Activated naive CD8-positive, alpha-beta T cell treated with anti-CD3 and anti-CD28 coated beads, Interleukin-2, amount 10 ng/mL, durations not matched to agents 7 days and 5 days (primary cell): ENCODE data around the gene GLI1. TPM values are rescaled to one million over a fixed set of nuclear protein-coding genes. Genes with fewer than 3 reads are reported as not detected.
"Not testable (repeated sequence)": the region's sequence is repeated elsewhere in the genome, so short reads cannot be mapped to it uniquely, and the experiment has no call there.

ENCODE experiments used
- ATAC-seq: fragments of 150-1000 bp; cut with Tn5 transposase; one replicate; pipeline ENCODE4 v1.10.0; 2021; ENCODE audit warnings: low read depth, moderate library complexity
- POLR2A ChIA-PET: fragments of 350-600 bp; sonication (Branson Sonifier 250); formaldehyde crosslinking; loops from one replicate; lab custom pipeline; 2021; ENCODE audit warnings: antibody characterized with exemption; lab: Charles Lee
- DNase-seq: peaks from one replicate; pipeline ENCODE4 v3.0.0; 2021
- H3K27ac Mint-ChIP-seq: one replicate; pipeline ENCODE4 v1.8.0; 2022; ENCODE audit warnings: mild to moderate bottlenecking, mixed read lengths
- H3K27me3 Mint-ChIP-seq: one replicate; pipeline ENCODE4 v1.8.0; 2022; ENCODE audit warnings: mild to moderate bottlenecking, moderate library complexity, mixed read lengths
- H3K36me3 Mint-ChIP-seq: one replicate; pipeline ENCODE4 v1.8.0; 2021; ENCODE audit warnings: mild to moderate bottlenecking, mixed read lengths
- H3K4me1 Mint-ChIP-seq: one replicate; pipeline ENCODE4 v1.8.0; 2021; ENCODE audit warnings: mixed read lengths
- H3K4me3 Mint-ChIP-seq: one replicate; pipeline ENCODE4 v1.8.0; 2022; ENCODE audit warnings: mild to moderate bottlenecking, moderate library complexity, mixed read lengths
- H3K9me3 Mint-ChIP-seq: one replicate; pipeline ENCODE4 v1.8.0; 2021; ENCODE audit warnings: mixed read lengths
- total RNA-seq, 2 experiments: library from RNA; stranded (reverse); gene quantifications; one replicate each; pipeline ENCODE4 v1.2.3, GENCODE V29; 2021

The GLI1 gene
- total RNA-seq, 2 experiments from 2014 or later, result 0.54 to 0.86 TPM

DNA sequence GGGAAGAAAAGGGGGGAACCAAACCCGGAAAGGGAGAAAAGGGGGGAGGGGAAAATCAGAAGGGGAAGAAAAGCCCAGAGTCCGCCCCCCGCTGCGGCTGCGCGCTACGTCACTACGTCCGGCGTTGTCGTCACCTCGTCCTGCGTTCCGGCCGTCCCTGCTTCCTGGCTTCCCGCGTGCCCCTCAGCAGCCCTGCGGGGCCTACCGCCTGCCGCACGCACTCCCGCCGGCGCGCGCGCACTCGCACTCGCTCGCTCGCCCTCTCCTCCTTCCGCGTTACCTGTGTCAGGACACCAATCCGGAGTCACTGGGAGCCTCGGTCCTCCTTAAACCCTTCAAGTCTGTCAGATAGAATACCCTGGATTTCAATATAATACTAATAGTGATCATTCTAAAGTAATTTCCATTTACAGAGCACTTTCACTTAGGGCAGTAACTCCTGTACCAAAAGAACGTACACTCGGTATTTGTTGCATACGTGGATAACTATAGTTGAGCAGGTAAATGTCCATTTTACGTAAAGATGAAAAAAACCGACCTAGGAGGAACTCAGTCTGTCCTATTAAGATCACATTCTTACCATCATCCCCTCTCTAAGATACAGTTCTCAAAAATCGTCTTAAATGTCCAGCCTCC lies 28.5 kb upstream of the GLI1 start, which contains the start of gene R3HDM2:
R3HDM2 (minus strand) TSS at position 113 of the 636 bp plus-strand sequence. CDS start 120,615 bp downstream, outside the sequence.
- H3K4me1 Mint-ChIP-seq, result peaks cover 27% of the 10 kb centered on the region
- peak within 1 kb of the TSS; percentile 100 for H3K4me3 Mint-ChIP-seq
- POLR2A ChIA-PET, result interaction anchor here (0.8 to 1.3 kb wide), 2 partner anchors 21 to 319 kb away, joined by 3 to 5 read pairs; no protein-coding TSS in a partner anchor
- ATAC-seq, result peak; percentile 93
- no peaks in the 10 kb centered on the region for H3K9me3 Mint-ChIP-seq
- no peaks in the 10 kb centered on the region for H3K27me3 Mint-ChIP-seq
- peak within 1 kb of the TSS; percentile 99 for H3K27ac Mint-ChIP-seq
- peaks cover 4% of the 10 kb centered on the region for H3K36me3 Mint-ChIP-seq
- DNase-seq, result peak; percentile 94

DNA sequence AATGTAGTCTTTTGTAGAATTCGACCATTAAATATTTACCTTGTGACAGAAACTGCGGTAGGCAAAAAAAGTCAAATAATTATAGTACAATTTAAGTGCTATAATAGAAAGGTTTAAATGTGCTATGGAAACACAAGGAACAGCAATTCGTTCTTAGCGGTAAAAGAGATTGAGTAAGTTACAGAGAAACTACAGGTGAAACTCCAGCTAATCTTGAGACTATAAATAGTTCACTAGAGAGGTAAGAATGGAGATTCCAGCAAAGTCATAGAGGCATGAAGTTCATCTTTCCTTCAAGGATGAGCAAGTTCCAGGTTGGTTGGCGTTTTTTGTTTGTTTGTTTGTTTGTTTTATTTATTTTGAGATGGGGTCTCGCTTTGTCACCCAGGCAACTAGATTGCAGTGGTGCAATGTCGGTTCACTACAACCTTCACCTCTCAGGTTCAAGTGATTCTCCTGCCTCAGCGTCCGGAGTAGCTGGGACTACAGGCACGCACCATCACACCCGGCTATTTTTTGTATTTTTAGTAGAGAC lies 27.9 kb upstream of the GLI1 start:
- Mint-ChIP-seq H3K4me1 (peaks cover 27% of the 10 kb centered on the region), H3K27ac (peak overlapping the region; percentile 98), H3K36me3 (peaks cover 4% of the 10 kb centered on the region), H3K4me3 (peak overlapping the region; percentile 91), H3K9me3 (no peaks in the 10 kb centered on the region), H3K27me3 (no peaks in the 10 kb centered on the region)
- POLR2A ChIA-PET, result interaction anchor here (0.5 to 0.8 kb wide), 2 partner anchors 10 to 320 kb away, joined by 3 to 4 read pairs; no protein-coding TSS in a partner anchor
- DNase-seq (no peak), ATAC-seq (no peak)

DNA sequence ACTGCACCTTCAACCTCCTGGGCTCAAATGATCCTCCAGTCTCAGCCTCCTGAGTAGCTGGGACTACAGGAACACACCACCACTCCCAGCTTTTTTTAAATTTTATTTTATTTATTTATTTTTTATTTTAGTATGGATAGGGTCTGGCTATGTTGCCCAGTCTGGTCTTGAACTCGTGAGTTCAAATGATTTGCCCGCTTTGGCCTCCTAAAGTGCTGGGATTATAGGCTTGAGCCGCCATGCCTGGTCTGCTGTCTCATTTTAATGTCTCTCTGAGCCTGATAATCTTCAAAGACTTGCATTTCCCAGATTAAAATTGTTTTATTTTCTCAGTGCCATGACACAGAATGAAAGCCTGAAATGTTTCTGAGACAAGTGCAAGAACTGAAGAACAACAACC lies 26.2 kb upstream of the GLI1 start:
- H3K4me3 Mint-ChIP-seq, result no peak overlapping the region
- H3K4me1 Mint-ChIP-seq, result peaks cover 27% of the 10 kb centered on the region
- H3K27me3 Mint-ChIP-seq, result no peaks in the 10 kb centered on the region
- POLR2A ChIA-PET, result no interaction called here
- DNase-seq, result no peak
- H3K27ac Mint-ChIP-seq, result no peak overlapping the region
- H3K36me3 Mint-ChIP-seq, result peaks cover 3% of the 10 kb centered on the region
- H3K9me3 Mint-ChIP-seq, result no peaks in the 10 kb centered on the region
- no peak for ATAC-seq

DNA sequence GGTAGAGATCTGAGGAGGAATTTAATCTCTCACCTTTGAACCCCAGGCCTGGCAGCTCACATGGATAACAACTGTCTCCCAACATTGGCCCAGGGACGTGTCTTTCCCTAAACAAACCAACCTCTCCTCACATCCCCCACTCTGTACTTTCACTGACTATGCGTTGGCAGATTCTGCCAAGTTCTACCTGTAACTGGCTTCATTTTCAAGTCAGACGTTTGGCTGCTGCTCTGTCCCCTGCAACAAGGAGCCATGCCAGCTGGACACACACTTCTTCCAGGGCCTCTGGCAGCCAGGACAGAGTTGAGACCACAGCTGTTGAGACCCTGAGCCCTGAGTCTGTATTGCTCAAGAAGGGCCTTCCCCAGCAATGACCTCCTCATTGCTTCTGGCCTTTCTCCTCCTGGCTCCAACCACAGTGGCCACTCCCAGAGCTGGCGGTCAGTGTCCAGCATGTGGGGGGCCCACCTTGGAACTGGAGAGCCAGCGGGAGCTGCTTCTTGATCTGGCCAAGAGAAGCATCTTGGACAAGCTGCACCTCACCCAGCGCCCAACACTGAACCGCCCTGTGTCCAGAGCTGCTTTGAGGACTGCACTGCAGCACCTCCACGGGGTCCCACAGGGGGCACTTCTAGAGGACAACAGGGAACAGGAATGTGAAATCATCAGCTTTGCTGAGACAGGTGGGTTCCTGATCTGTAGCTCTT lies 24.9 kb upstream of the GLI1 start, which contains the start of gene INHBC:
INHBC (plus strand) TSS at position 268 of the 707 bp plus-strand sequence; CDS start at position 371, 103 bp downstream.
- no peaks in the 10 kb centered on the region for H3K9me3 Mint-ChIP-seq
- POLR2A ChIA-PET, result interaction anchor here (0.6 to 1.6 kb wide), 4 partner anchors 14 to 24 kb away, joined by 3 to 8 read pairs (median 6); no protein-coding TSS in a partner anchor
- DNase-seq (no peak), ATAC-seq (no peak)
- H3K4me1 Mint-ChIP-seq, result peaks cover 22% of the 10 kb centered on the region
- peaks cover 3% of the 10 kb centered on the region for H3K27me3 Mint-ChIP-seq
- peak within 1 kb of the TSS; percentile 86 for H3K4me3 Mint-ChIP-seq
- H3K27ac Mint-ChIP-seq, result peak within 1 kb of the TSS; percentile 96
- peaks cover 1% of the 10 kb centered on the region for H3K36me3 Mint-ChIP-seq

DNA sequence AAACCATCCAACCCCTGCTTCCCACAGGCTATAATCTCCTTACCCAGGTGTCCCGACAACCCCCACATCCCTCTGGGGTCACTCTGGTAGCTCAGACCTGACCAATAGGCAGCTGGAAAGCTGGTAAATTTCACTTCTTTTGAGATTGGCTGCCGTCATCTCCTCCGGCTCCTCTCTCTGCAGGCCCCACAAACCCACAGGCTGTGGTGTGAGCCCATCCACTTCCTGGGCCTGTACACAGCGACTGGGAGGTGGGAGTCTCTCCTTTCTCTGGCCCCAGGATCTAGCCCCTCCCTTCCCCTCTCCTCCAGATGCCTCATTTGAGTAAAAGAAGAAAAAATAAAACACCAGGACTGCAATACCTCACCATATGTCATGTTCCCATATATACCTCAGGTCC lies 24.3 kb upstream of the GLI1 start:
- Mint-ChIP-seq H3K4me1 (peaks cover 17% of the 10 kb centered on the region), H3K9me3 (no peaks in the 10 kb centered on the region), H3K27me3 (peaks cover 5% of the 10 kb centered on the region), H3K4me3 (peak overlapping the region; percentile 86), H3K27ac (peak overlapping the region; percentile 96), H3K36me3 (no peaks in the 10 kb centered on the region)
- POLR2A ChIA-PET, result interaction anchor here (0.6 to 1.6 kb wide), 5 partner anchors 14 to 164 kb away, joined by 3 to 8 read pairs (median 3); no protein-coding TSS in a partner anchor
- DNase-seq, result peak; percentile 59
- ATAC-seq, result peak; percentile 48

DNA sequence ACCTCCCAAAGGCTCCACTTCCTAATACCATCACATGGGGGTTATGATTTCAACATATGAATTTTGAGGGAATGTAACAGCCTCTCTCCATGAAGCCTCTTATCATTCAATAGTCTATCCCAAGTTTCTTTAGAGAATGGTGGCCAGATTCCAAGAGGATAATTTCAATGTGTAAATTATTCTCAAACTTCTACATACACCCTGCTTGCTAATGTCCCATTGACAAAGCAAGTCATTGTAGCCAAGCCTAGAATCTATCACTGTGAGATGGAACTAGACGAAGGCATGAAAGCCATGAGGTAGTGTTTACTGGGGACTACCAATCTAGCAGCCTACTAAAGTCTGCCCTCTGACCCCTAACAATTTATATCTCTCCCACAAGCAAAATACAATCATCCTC lies 21.2 kb upstream of the GLI1 start:
- peaks cover 12% of the 10 kb centered on the region for H3K27me3 Mint-ChIP-seq
- no peak for ATAC-seq
- peaks cover 8% of the 10 kb centered on the region for H3K9me3 Mint-ChIP-seq
- no peak overlapping the region for H3K4me3 Mint-ChIP-seq
- H3K4me1 Mint-ChIP-seq, result peaks cover 6% of the 10 kb centered on the region
- peaks cover 2% of the 10 kb centered on the region for H3K36me3 Mint-ChIP-seq
- H3K27ac Mint-ChIP-seq, result no peak overlapping the region
- POLR2A ChIA-PET, result no interaction called here
- no peak for DNase-seq

DNA sequence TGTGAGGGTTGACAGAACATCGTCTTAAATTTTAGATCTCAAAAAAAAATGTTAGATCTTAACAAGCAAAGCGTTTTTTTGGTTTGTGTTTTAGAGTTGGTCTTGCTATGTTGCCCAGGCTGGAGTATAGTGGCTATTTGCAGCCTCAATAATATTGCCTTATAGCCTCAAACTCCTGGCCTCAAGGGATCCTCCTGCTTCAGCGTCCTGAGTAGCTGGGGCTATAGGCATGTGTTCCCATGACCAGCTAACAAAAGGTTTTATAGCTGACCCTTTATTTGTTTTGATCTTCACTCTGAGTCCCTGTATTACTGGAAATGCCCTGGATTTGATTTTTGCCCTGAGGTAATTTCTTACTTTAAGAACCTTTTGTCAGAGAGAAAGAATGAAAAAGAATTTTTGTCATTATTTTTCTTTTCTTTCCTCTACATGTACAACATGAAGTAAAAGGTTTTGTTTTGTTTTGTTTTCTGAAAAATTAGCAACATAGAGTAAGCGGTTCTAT lies 19.8 kb upstream of the GLI1 start:
- POLR2A ChIA-PET, result no interaction called here
- H3K27me3 Mint-ChIP-seq, result peaks cover 12% of the 10 kb centered on the region
- H3K36me3 Mint-ChIP-seq, result peaks cover 2% of the 10 kb centered on the region
- H3K9me3 Mint-ChIP-seq, result peaks cover 8% of the 10 kb centered on the region
- ATAC-seq, result no peak
- peaks cover 6% of the 10 kb centered on the region for H3K4me1 Mint-ChIP-seq
- DNase-seq, result no peak
- H3K27ac Mint-ChIP-seq, result no peak overlapping the region
- H3K4me3 Mint-ChIP-seq, result no peak overlapping the region

DNA sequence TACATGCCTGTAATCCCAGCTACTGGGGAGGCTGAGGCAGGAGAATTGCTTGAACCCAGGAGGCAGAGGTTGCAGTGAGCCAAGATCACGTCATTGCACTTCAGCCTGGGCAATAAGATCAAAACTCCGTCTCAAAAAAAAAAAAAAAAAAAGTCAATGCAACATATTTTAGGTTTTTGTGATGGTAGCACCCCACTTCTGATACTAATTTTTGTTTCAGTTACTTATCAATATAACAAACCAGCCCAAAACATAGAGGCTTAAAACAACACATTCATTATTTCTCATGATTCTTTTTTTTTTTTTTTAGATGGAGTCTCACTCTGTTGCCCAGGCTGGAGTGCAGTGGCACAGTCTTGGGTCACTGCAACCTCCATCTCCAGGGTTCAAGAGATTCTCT lies 18.2 kb upstream of the GLI1 start:
- not testable (repeated sequence) for H3K4me1 Mint-ChIP-seq, DNase-seq, ATAC-seq, H3K27ac Mint-ChIP-seq, H3K4me3 Mint-ChIP-seq, H3K9me3 Mint-ChIP-seq, H3K36me3 Mint-ChIP-seq
- POLR2A ChIA-PET, result interaction anchor here (0.7 kb wide), 2 partner anchors 9 to 270 kb away, joined by 4 read pairs; no protein-coding TSS in a partner anchor
- peaks cover 12% of the 10 kb centered on the region for H3K27me3 Mint-ChIP-seq

DNA sequence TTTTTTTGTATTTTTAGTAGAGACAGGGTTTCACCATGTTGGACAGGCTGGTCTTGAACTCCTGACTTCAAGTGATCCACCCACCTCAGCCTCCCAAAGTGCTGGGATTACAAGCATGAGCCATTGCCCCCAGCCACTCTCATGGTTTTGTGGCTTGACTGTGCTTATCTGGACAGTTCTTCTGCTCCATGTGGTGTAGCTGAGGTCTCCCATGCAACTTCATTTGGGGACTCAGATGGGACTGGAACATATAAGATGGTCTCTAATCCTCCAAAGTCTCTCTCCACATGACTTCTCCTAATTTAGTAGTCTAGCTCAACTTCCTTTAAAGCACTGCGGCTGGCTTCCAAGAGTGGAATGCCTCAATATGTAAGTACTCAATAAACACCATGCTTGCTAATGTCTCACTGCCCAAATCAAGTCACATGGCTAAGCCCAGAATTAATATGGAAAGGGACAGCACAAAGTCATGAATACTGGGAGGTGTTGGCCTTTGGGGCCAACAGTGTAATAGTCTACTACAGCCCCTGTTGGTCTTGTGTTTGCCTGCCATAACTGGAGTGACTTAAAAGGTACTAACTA lies 17.6 kb upstream of the GLI1 start:
- H3K4me3 Mint-ChIP-seq, result no peak overlapping the region

DNA sequence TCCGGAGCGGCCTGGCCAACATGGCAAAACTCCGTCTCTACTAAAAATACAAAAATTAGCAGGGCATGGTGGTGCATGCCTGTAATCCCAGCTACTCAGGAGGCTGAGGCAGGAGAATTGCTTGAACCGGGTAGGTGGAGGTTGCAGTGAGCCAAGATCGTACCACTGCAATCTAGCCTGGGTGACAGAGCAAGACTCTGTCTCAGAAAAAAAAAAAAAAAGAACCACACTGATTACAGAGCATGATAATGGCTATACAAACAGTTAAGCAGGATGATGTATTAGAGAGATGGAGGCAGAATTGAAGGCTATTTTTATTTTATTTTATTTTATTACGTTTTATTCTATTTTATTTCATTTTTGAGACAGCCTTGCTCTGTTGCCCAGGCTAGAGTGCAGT lies 15.2 kb upstream of the GLI1 start:
- H3K36me3 Mint-ChIP-seq, DNase-seq, ATAC-seq, H3K9me3 Mint-ChIP-seq, H3K4me3 Mint-ChIP-seq, H3K4me1 Mint-ChIP-seq, POLR2A ChIA-PET, H3K27ac Mint-ChIP-seq: not testable (repeated sequence)
- peaks cover 11% of the 10 kb centered on the region for H3K27me3 Mint-ChIP-seq

More for the DNA sequence above, 17.6 kb upstream of the GLI1 start:
- no peak for ATAC-seq
- peaks cover 8% of the 10 kb centered on the region for H3K9me3 Mint-ChIP-seq
- peaks cover 5% of the 10 kb centered on the region for H3K4me1 Mint-ChIP-seq
- H3K36me3 Mint-ChIP-seq, result peaks cover 2% of the 10 kb centered on the region
- H3K27me3 Mint-ChIP-seq, result peaks cover 12% of the 10 kb centered on the region
- no peak for DNase-seq
- H3K27ac Mint-ChIP-seq, result no peak overlapping the region
- POLR2A ChIA-PET, result interaction anchor here (0.7 kb wide), 1 partner anchor 10 kb away, joined by 4 read pairs; no protein-coding TSS in a partner anchor

DNA sequence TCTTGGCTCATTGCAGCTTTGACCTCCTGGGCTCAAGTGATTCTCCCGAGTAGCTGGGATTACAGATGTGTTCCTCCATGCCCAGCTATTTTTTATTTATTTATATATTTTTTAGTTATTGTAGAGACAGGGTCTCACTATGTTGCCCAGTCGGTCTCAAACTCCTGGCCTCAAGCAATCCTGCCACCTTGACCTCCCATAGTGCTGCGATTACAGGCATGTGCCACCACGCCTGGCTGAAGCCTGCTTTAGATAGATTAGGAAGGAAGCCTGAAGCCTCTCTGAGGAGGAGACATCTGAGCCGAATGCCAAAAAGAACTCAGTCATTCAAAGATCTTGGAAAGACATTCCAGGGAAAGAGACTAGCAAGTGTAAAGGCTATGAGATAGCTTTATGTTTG lies 14.8 kb upstream of the GLI1 start:
- Mint-ChIP-seq H3K36me3 (peaks cover 2% of the 10 kb centered on the region), H3K4me1 (peaks cover 5% of the 10 kb centered on the region), H3K27ac (no peak overlapping the region), H3K9me3 (peaks cover 8% of the 10 kb centered on the region), H3K27me3 (peaks cover 9% of the 10 kb centered on the region), H3K4me3 (no peak overlapping the region)
- ATAC-seq (no peak), DNase-seq (no peak)
- POLR2A ChIA-PET, result no interaction called here

DNA sequence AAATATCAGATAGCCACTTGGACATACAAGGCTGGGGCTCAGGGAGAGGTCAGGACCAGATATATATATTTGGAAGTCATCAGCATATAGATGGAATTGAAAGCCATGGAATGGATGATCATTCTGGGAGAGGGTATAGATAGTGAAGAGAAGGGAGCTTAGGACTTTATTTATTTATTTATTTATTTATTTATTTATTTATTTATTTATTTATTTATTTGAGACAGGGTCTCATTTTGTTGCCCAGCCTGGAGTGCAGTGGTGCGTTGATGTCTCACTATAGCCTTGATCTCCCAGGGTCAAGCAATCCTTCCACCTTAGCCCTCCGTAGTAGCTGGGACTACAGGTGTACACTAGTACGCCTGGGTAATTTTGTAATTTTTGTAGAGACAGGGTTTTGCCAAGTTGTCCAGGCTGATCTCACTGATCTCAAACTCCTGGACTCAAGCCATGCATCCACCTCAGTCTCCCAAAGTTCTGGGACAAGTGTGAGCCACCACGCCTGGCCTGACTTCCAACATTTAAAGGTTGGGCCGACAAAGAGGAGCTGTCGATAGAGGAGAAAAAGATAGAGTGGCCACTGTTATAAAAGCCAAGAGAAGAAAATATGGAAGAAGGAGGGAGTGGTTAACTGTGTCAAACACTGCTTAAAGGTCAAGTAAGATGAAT lies 13.2 kb upstream of the GLI1 start:
- DNase-seq, result no peak
- peaks cover 5% of the 10 kb centered on the region for H3K9me3 Mint-ChIP-seq
- peaks cover 9% of the 10 kb centered on the region for H3K4me1 Mint-ChIP-seq
- H3K4me3 Mint-ChIP-seq, result no peak overlapping the region
- peaks cover 2% of the 10 kb centered on the region for H3K27me3 Mint-ChIP-seq
- POLR2A ChIA-PET, result no interaction called here
- H3K36me3 Mint-ChIP-seq, result no peaks in the 10 kb centered on the region
- ATAC-seq, result no peak
- no peak overlapping the region for H3K27ac Mint-ChIP-seq
